ENCODE measurements around the gene AEN.
"Not testable (repeated sequence)": the region's sequence is repeated elsewhere in the genome, so short reads cannot be mapped to it uniquely, and the experiment has no call there.

AEN gene

GRCh38 chr15:88630798-88631463 is 9.8 kb downstream of the AEN start:
- DNase-seq (ENCODE audit: low spot score) = no peak

DNA sequence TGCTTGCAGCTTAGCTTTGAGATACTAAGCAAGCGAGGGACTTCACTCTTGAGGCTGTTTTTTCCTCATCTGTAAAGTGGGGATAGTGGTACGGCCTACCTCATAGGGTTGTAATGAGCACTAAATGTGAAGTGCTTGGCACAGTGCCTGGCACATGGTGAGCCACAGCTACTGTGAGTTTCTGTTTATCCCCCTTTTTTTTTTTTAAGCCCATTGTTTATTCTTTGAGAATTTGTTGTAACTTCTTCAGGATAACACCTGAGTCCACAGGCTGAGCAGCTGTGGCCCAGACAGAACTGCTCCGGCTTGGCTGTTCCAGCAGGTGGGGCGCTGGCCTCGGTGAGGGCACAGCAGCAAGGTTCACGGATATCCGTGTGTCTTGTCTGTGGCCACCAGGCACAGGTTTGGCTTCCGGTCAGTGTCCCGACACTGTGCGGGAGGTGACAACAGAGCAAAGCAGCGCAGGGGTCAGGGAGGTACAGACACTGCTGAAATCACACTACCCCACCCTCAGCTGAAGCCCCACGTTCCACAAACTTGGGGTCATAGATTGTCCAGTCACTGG is 10.4 kb downstream of the AEN start:
- DNase-seq (ENCODE audit: low spot score) = no peak

DNA sequence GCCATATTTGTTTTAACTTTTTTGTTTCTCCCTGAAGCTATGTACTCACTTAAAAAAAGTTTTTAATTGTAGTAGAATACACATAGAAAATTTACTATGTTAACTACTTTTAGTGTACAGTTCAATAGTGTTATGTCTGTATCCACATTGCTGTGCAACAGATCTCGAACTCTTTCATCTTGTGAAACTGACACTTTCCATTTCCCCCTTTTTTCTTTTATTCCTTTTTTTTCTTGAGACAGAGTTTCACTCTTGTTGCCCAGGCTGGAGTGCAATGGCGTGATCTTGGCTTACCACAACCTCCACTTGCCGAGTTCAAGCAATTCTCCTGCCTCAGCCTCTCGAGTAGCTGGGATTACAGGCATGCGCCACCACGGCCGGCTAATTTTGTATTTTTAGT is 11.7 kb downstream of the AEN start:
- DNase-seq (ENCODE audit: low spot score) = not testable (repeated sequence)

DNA sequence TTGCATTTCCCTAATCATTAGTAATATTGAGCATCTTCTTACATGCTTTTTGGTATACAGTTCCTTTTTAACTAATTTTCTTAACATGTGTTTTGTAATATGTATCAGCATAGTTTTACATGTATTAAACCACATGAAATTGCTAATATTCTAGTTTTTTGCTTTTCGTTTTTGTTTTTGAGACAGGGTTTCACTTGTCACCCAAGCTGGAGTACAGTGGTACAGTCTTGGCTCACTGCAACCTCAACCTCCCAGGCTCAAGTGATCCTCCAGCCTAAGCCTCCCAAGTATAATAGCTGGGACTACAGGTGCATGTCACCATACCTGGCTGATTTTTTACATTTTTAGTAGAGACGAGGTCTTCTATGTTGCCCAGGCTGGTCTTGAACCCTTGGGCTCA is 13.3 kb downstream of the AEN start:
- DNase-seq (ENCODE audit: low spot score) = no peak

- peak; percentile 73 for DNase-seq (ENCODE audit: low spot score)
Observed at GRCh38 chr15:88635318-88635717, 14.2 kb downstream of the AEN start.

DNA sequence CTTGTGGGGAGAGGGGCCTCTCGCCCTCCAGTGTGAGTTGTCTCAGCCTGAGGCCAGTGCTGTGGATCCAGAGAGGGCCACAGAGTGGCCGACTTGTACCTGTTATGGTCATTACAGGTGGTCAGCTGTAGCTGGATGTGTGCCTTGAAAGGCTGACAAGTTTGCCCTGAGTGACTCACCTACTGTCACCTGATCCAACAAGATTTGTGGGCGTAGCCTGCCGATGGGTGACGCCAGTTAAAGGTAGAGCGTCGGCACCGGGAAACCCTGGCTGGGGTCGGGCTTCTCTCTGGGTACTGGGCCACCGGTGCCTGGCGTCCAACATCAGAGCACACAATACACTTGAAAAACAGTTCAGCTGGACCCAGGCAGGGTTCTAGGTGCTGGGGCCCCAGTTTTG is 14.9 kb downstream of the AEN start:
- peak; percentile 78 for DNase-seq (ENCODE audit: low spot score)

DNA sequence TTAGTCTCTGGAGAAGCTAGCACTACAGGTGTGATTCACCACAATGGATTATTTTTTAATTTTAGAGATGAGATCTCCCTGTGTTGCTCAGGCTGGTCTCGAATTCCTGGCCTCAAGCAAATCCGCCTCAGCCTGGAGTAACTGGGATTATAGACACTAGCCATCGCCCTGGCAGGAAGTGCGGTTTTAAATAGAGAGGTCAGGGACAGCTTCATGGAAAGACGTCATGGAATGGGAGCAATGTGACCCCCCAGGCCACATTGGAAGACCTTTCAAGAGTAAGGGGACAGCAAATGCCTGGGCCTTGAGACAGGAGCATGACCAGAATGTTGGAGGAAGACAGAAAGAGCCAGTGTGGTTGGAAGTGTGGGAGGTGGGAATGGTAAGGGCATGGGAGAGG is 15.5 kb downstream of the AEN start:
- no peak for DNase-seq (ENCODE audit: low spot score)

- no peak for DNase-seq (ENCODE audit: low spot score)
Observed at GRCh38 chr15:88637436-88637835, 16.3 kb downstream of the AEN start.

GRCh38 chr15:88637841-88638625 is 16.9 kb downstream of the AEN start:
- DNase-seq (ENCODE audit: low spot score) = no peak

DNA sequence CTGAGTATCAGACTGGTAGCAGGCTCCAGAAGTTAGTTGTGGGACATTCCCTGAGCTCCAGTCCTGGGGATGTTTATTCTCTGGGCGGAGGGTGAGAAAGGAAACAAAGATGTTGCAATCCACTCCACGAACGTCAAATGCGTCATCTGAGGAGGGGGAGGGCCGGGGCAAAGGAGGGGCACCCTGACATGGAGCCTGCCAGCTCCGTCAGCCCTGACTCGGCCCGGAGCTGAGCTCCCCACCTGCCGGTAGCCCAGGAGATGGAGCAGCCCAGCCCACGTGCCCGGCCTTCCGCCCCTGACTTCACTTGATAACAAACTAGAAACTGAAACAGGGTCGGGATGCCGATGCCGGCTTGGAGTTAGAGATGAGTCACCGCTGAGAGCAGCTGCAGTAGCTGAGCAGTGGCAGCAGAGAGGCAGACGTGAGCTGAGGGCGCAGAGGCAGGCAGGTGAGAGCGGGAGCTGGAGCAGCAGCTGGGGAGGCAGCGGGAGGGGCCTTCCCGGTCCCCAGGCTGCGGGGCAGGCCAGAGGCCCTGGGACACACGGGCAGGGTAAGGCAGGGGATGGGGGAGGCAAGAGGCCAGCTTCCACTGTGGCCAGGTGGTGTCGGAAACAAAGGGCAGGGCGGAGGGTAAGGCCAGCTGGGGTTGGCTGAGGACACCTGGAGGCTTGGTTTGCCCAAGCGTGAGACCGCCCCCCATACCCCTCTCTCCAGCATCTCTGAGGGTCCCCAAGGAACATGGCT is 17.7 kb downstream of the AEN start, which contains the start of gene ISG20:
TSS of gene ISG20 (plus strand) at position 391 of the 747 bp plus-strand sequence. CDS start at position 742, 351 bp downstream.
- peak; percentile 98 for DNase-seq (ENCODE audit: low spot score)

DNA sequence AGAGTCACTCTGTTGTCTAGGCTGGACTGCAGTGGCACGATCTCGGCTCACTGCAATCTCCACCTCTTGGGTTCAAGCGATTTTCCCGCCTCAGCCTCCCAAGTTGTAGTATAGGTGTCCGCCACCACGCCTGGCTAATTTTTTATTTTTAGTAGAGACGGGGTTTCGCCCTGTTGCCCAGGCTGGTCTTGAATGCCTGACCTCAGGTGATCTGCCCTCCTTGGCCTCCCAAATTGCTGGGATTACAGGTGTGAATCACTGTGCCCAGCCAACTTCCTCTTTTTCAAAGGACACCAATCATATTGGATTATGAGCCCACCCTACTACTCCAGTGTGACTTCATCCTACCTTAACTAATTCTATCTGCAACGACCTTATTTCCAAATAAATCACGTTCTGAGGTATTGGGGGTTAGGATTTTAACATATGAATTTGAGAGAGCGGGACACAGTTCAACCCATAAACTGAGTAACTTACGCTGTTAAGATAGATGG is 20.9 kb downstream of the AEN start:
- no peak for DNase-seq (ENCODE audit: low spot score)

- DNase-seq (ENCODE audit: low spot score) = not testable (repeated sequence)
Observed at GRCh38 chr15:88642514-88642913, 21.4 kb downstream of the AEN start.

GRCh38 chr15:88644741-88645140 is 23.6 kb downstream of the AEN start:
- DNase-seq (ENCODE audit: low spot score) = no peak

- no peak for DNase-seq (ENCODE audit: low spot score)
Observed at GRCh38 chr15:88645171-88646087, 24.3 kb downstream of the AEN start.

- no peak for DNase-seq (ENCODE audit: low spot score)
Observed at GRCh38 chr15:88646088-88646405, 24.9 kb downstream of the AEN start.

DNA sequence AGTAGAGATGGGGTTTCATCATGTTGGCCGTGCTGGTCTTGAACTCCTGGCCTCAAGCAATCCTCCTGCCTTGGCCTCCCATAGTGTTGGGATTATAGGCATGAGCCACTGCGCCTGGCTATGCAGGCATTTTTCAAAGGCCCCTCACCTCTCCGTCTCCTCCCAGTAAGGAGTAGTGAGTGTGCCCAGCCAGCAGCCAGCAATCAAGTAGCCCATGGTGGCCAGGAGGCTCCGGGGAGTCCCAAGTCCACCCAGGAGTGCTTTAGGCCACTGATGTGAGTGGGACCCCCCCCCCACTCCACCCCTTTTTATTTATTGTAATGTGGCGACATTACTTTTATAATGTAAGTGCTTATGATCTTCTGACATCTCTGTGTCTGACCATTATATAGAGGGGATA is 25.8 kb downstream of the AEN start:
- DNase-seq (ENCODE audit: low spot score) = no peak

- DNase-seq (ENCODE audit: low spot score) = no peak
Observed at GRCh38 chr15:88647351-88648105, 26.4 kb downstream of the AEN start.

DNA sequence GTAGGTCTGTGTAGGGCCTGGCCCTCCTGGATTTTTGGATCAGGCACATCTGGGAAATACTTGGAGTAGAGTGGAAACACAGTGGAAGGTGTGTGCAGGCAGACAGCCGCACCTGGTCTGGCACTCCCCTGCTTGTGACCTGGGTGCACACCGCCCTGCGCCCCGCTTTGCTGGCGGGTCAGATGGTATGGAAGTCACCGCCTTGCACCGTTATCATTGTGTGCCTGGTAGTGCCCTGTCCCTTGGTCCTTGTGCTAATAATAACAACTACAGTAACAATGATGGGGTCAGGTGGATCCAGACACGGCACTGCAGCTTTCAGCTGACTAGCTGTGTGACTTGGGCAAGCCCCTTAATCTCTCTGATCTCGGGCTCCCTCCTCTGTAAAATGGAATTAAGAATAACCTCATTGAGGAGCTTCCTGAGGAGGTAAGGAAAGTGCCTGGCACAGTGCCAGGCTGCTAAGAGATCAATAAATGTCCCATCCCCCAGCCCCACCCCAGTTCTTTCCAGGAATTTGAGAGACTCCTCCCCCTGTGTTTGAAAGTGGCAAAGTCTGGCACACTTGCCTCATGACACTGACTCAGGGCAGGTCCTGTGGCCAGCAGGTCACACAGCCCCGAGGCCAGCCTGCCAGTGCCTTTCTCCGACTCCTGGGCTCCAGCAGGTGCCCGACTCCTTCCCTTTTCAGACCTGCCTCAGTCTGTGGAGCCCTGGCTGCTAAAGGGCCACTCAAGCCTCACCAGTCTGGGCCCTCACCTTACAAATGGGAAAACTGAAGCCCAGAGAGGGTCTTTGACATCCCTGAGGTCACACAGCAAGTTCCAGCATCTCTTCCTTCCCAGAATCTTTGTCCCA is 27.4 kb downstream of the AEN start:
- DNase-seq (ENCODE audit: low spot score) = no peak

- peak; percentile 63 for DNase-seq (ENCODE audit: low spot score)
Observed at GRCh38 chr15:88649286-88649733, 28.2 kb downstream of the AEN start.

Measured in CD4-positive, alpha-beta T cell treated with Interleukin-6 at 100 ng/mL for 8 hours (primary cell).